NB4 (cell line): ENCODE results near the gene PAPPA2.

Source experiments
- DNase-seq: peaks from one replicate; pipeline ENCODE4 v3.0.0; 2010; ENCODE audit warnings: low read depth
- H3K4me3 ChIP-seq: one replicate; pipeline ENCODE4 v1.5.1; 2011; ENCODE audit warnings: mild to moderate bottlenecking, low read depth, low read length, moderate library complexity
- CTCF ChIP-seq: IDR thresholded peaks from one replicate; pipeline ENCODE4 v1.5.1; 2012; ENCODE audit warnings: low read depth, low read length
- MYC ChIP-seq: IDR thresholded peaks from 2 replicates; pipeline ENCODE4 v1.6.1; 2011; ENCODE audit warnings: low read depth, low read length
- POLR2A ChIP-seq: IDR thresholded peaks from 2 replicates; pipeline ENCODE4 v1.6.1; 2011; ENCODE audit warnings: mild to moderate bottlenecking; ENCODE audit not compliant: insufficient read length; ENCODE audit errors: extremely low read depth
- TF ChIP-seq, protein P1 (sequence below): IDR thresholded peaks from 2 replicates; pipeline ENCODE4 v1.6.1; 2011; ENCODE audit warnings: low read depth, low read length

PAPPA2 gene

DNA sequence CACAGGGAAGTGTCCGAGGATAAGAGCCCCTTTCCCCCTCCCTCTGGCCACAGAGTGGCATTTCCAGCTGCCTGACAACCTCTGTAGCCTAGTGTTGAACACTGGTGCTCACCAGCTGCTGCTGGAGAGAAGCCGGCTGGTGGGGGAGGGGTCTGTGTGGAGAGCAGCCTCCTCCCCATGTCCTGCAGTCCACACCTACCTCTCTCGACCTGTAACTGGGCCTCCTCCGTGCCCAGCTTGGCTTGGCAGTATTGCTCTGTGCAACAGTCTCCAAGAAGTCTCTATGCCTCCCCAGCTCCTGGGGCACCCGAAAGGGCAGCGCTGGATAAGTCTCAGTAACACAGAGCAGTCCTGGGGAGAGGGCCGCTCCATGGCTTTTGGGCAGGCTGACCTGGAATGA lies 17.0 kb downstream of the PAPPA2 start:
- no peak overlapping the region for H3K4me3 ChIP-seq
- TF ChIP-seq MYC (no peak), POLR2A (no peak), CTCF (no peak)
- TF ChIP-seq, protein P1, sequence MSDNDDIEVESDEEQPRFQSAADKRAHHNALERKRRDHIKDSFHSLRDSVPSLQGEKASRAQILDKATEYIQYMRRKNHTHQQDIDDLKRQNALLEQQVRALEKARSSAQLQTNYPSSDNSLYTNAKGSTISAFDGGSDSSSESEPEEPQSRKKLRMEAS = no peak
- DNase-seq = no peak

DNA sequence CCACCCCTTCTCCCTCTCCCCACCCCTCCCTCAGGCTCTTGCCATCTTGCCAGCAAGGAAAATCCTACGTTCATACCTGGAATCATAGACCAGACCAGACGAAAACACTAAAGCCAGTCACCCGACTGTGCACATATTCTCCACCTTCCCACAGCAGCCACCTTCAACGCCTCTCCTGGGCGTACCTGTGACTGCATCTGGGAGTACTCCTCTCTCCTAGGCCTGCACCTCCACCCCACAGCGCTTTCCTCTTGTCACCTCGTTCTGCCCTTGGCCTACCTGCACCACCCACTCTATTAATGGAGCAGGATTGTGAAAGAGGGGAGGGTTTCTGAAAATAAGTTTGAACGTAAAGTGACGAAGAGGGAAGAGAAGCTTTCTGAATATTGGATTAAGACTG lies 17.8 kb downstream of the PAPPA2 start:
- no peak overlapping the region for H3K4me3 ChIP-seq
- no peak for DNase-seq

DNA sequence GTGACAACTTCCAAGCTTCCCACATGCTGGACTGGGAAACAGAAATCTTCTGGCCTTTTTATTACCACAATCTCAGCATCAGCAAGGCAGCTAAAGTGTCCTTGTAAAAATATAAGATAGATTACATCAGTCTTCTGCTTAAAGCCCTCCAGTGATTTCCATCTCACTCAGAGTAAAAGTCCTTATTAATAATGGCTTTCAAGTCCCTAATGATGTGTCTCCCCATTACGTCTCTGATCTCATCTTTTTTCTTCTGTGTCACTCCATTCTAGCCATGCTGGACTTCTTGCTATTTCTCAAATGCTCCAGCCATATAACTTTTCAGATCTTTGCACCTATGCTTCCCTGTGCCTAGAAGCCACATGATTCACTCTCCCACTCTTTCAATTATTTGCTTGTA lies 22.1 kb downstream of the PAPPA2 start:
- TF ChIP-seq CTCF = no peak
- TF ChIP-seq MYC = no peak
- no peak for TF ChIP-seq POLR2A
- TF ChIP-seq, protein P1 = no peak
- no peak for DNase-seq
- no peak overlapping the region for H3K4me3 ChIP-seq

More for the DNA sequence above, 17.8 kb downstream of the PAPPA2 start:
- TF ChIP-seq CTCF (no peak), POLR2A (no peak), MYC (no peak)
- TF ChIP-seq, protein P1 = no peak

DNA sequence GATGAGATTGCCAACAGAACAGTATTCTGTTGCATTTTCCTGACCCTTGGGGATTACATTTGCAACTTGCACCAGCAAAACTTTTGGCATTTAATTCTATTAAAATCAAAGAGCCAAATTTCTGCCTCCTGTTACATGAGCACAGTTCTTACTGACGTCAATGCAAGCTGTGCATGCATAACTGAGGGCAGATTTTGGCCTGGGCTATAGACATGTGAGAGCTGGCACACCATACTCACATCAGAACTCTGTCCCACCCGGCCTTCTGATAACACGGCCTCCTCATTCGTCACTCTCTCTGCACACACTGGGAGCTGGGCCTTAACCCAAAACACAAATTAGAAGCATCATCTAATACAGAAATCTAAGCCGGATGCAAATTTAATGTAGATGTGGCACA lies 31.5 kb downstream of the PAPPA2 start:
- no peak for DNase-seq
- TF ChIP-seq CTCF (no peak), POLR2A (no peak), MYC (no peak)
- TF ChIP-seq, protein P1 = no peak
- H3K4me3 ChIP-seq = no peak overlapping the region

DNA sequence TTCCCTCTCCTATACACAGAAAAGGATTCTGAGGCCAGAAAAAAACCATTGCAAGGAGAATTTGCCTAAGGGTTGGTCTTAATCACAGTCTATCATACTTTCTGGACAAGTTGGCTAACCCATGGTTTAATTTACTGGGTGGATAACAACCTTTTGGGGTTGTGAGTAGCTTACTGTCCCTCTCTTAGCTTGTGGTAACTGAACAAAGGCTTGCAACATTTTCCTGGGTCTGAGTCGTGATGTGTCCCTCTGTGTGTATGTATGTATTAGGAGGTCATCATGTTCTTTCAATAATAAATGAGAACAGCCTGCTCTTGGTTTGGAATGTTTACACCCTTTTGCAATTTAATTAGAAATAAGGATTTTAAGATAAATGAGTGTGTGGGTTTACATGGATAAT lies 36.7 kb downstream of the PAPPA2 start:
- no peak overlapping the region for H3K4me3 ChIP-seq
- TF ChIP-seq POLR2A (no peak), MYC (no peak), CTCF (no peak)
- TF ChIP-seq, protein P1 = no peak
- DNase-seq = no peak

GRCh38 chr1:176501599-176501998 lies 38.6 kb downstream of the PAPPA2 start:
- TF ChIP-seq CTCF (no peak), MYC (no peak), POLR2A (no peak)
- TF ChIP-seq, protein P1 = no peak
- H3K4me3 ChIP-seq = no peak overlapping the region
- no peak for DNase-seq
